ENCODE measurements around the gene CD247. TPM values are rescaled to one million over a fixed set of nuclear protein-coding genes. Genes with fewer than 3 reads are reported as not detected.

The CD247 gene
- total RNA-seq, 1 experiment from 2014 or later: 0.44 TPM

- Histone ChIP-seq H3K4me1 (ENCODE audit: control insufficient read depth, insufficient read depth, low read length) (no peaks in the 10 kb centered on the region), H3K36me3 (ENCODE audit: control insufficient read depth, insufficient read depth, low read length) (no peaks in the 10 kb centered on the region), H3K9me3 (ENCODE audit: control insufficient read depth, insufficient read depth, low read depth, low read length) (no peaks in the 10 kb centered on the region), H3K4me3 (ENCODE audit: low read depth in 2 of 2, low read length in 2 of 2) (no peak overlapping the region), H3K27ac (ENCODE audit: low read length) (no peak overlapping the region), H3K27me3 (ENCODE audit: control insufficient read depth, insufficient read depth, low read length) (peaks cover 12% of the 10 kb centered on the region)
- in situ Hi-C loops (cut with HindIII; ENCODE audit: low pct_unique_long_range_greater_than_20kb, low sequenced_read_pairs) (no loop called here), intact Hi-C loops (cut with micrococcal nuclease; ENCODE audit: unreplicated experiment) (no loop called here)
- ATAC-seq (no peak), DNase-seq (ENCODE audit: low read depth, low spot score) (no peak)
- TF ChIP-seq SIN3A (IDR thresholded peaks at IDR 0.05; ENCODE audit: borderline replicate concordance, insufficient read depth, low read depth, low read length) (no peak), TCF7L2 (IDR thresholded peaks at IDR 0.05; ENCODE audit: low read depth, low read length) (no peak), POLR2AphosphoS5 (IDR thresholded peaks at IDR 0.05; ENCODE audit: low read depth, low read length) (no peak), REST (IDR thresholded peaks at IDR 0.05; ENCODE audit: insufficient read depth in 1 of 2, low read depth in 2 of 2, low read length in 1 of 2) (no peak), CTCF (IDR thresholded peaks at IDR 0.05) (no peak)
- ChIA-PET POLR2A (no interaction called here), CTCF (no interaction called here)
- BruUV-seq (replicated peaks): no TSS peak
Observed at GRCh38 chr1:167509587-167509986, 8.7 kb downstream of the CD247 start.

GRCh38 chr1:167507719-167508118 lies 10.6 kb downstream of the CD247 start:
- intact Hi-C loops (cut with micrococcal nuclease; ENCODE audit: unreplicated experiment): no loop called here
- BruUV-seq (replicated peaks): no TSS peak
- ATAC-seq: no peak
- Histone ChIP-seq H3K9me3 (ENCODE audit: control insufficient read depth, insufficient read depth, low read depth, low read length) (no peaks in the 10 kb centered on the region), H3K27me3 (ENCODE audit: control insufficient read depth, insufficient read depth, low read length) (peaks cover 15% of the 10 kb centered on the region), H3K27ac (ENCODE audit: low read length) (no peak overlapping the region), H3K4me1 (ENCODE audit: control insufficient read depth, insufficient read depth, low read length) (no peaks in the 10 kb centered on the region), H3K4me3 (ENCODE audit: low read depth in 2 of 2, low read length in 2 of 2) (no peak overlapping the region), H3K36me3 (ENCODE audit: control insufficient read depth, insufficient read depth, low read length) (no peaks in the 10 kb centered on the region)
- TF ChIP-seq TCF7L2 (IDR thresholded peaks at IDR 0.05; ENCODE audit: low read depth, low read length): no peak
- TF ChIP-seq SIN3A (IDR thresholded peaks at IDR 0.05; ENCODE audit: borderline replicate concordance, insufficient read depth, low read depth, low read length): no peak
- no peak for DNase-seq (ENCODE audit: low read depth, low spot score)
- in situ Hi-C loops (cut with HindIII; ENCODE audit: low pct_unique_long_range_greater_than_20kb, low sequenced_read_pairs): no loop called here
- ChIA-PET POLR2A (interaction anchor here (0.6 kb wide), 1 partner anchor 188 kb away, joined by 10 read pairs; no protein-coding TSS in a partner anchor), CTCF (no interaction called here)

GRCh38 chr1:167504467-167504827 lies 13.9 kb downstream of the CD247 start:
- H3K4me1 ChIP-seq (ENCODE audit: control insufficient read depth, insufficient read depth, low read length): no peaks in the 10 kb centered on the region
- no peaks in the 10 kb centered on the region for H3K9me3 ChIP-seq (ENCODE audit: control insufficient read depth, insufficient read depth, low read depth, low read length)
- intact Hi-C loops (cut with micrococcal nuclease; ENCODE audit: unreplicated experiment) (no loop called here), in situ Hi-C loops (cut with HindIII; ENCODE audit: low pct_unique_long_range_greater_than_20kb, low sequenced_read_pairs) (no loop called here)
- no peak overlapping the region for H3K4me3 ChIP-seq (ENCODE audit: low read depth in 2 of 2, low read length in 2 of 2)
- TF ChIP-seq CTCF (IDR thresholded peaks at IDR 0.05) (no peak), POLR2AphosphoS5 (IDR thresholded peaks at IDR 0.05; ENCODE audit: low read depth, low read length) (no peak), REST (IDR thresholded peaks at IDR 0.05; ENCODE audit: insufficient read depth in 1 of 2, low read depth in 2 of 2, low read length in 1 of 2) (no peak), TCF7L2 (IDR thresholded peaks at IDR 0.05; ENCODE audit: low read depth, low read length) (no peak), SIN3A (IDR thresholded peaks at IDR 0.05; ENCODE audit: borderline replicate concordance, insufficient read depth, low read depth, low read length) (no peak)
- no peak for DNase-seq (ENCODE audit: low read depth, low spot score)
- ChIA-PET POLR2A (no interaction called here), CTCF (no interaction called here)
- no TSS peak for BruUV-seq (replicated peaks)
- no peaks in the 10 kb centered on the region for H3K36me3 ChIP-seq (ENCODE audit: control insufficient read depth, insufficient read depth, low read length)
- H3K27me3 ChIP-seq (ENCODE audit: control insufficient read depth, insufficient read depth, low read length): peaks cover 20% of the 10 kb centered on the region; the same call in 1 of the 2 replicates
- ATAC-seq: no peak
- H3K27ac ChIP-seq (ENCODE audit: low read length): no peak overlapping the region

Data from Panc1 (cell line).